Skeletal muscle cell (primary cell): ENCODE data around the gene FRMD3.

ENCODE experiments used
- DNase-seq: peaks from one replicate; pipeline ENCODE4 v3.0.0-alpha.2; 2010; ENCODE audit warnings: low read depth
- H3K4me3 ChIP-seq: 2 replicates; pipeline ENCODE4 v1.5.1; 2011; ENCODE audit warnings: low read depth, mild to moderate bottlenecking, control low read depth, low read length, moderate library complexity

Gene FRMD3

GRCh38 chr9:83447351-83447750 is 90.8 kb downstream of the FRMD3 start:
- H3K4me3 ChIP-seq, result no peak overlapping the region
- DNase-seq, result no peak

GRCh38 chr9:83445703-83446265 is 92.4 kb downstream of the FRMD3 start:
- no peak for DNase-seq
- no peak overlapping the region for H3K4me3 ChIP-seq

- no peak overlapping the region for H3K4me3 ChIP-seq
- no peak for DNase-seq
Observed at GRCh38 chr9:83444110-83444509, 94.1 kb downstream of the FRMD3 start.

- no peak for DNase-seq
- H3K4me3 ChIP-seq, result no peak overlapping the region
Observed at GRCh38 chr9:83441390-83441789, 96.8 kb downstream of the FRMD3 start.

GRCh38 chr9:83440641-83441040 is 97.6 kb downstream of the FRMD3 start:
- no peak for DNase-seq
- H3K4me3 ChIP-seq, result no peak overlapping the region

GRCh38 chr9:83435301-83435700 is 102.9 kb downstream of the FRMD3 start:
- no peak for DNase-seq
- no peak overlapping the region for H3K4me3 ChIP-seq

- no peak overlapping the region for H3K4me3 ChIP-seq
- no peak for DNase-seq
Observed at GRCh38 chr9:83434254-83434653, 103.9 kb downstream of the FRMD3 start.

- H3K4me3 ChIP-seq, result no peak overlapping the region
- no peak for DNase-seq
Observed at GRCh38 chr9:83433846-83434245, 104.4 kb downstream of the FRMD3 start.

- DNase-seq, result no peak
- no peak overlapping the region for H3K4me3 ChIP-seq
Observed at GRCh38 chr9:83432877-83433550, 105.2 kb downstream of the FRMD3 start.

GRCh38 chr9:83432104-83432627 is 106.0 kb downstream of the FRMD3 start:
- peak; percentile 31 for DNase-seq
- H3K4me3 ChIP-seq, result no peak overlapping the region

GRCh38 chr9:83431101-83432060 is 106.8 kb downstream of the FRMD3 start:
- DNase-seq, result no peak
- H3K4me3 ChIP-seq, result no peak overlapping the region

- DNase-seq, result no peak
- no peak overlapping the region for H3K4me3 ChIP-seq
Observed at GRCh38 chr9:83430681-83431080, 107.5 kb downstream of the FRMD3 start.

- H3K4me3 ChIP-seq, result no peak overlapping the region
- DNase-seq, result no peak
Observed at GRCh38 chr9:83429229-83429628, 109.0 kb downstream of the FRMD3 start.

GRCh38 chr9:83425240-83425639 is 113.0 kb downstream of the FRMD3 start:
- no peak for DNase-seq
- H3K4me3 ChIP-seq, result no peak overlapping the region

GRCh38 chr9:83424831-83425230 is 113.4 kb downstream of the FRMD3 start:
- no peak for DNase-seq
- H3K4me3 ChIP-seq, result no peak overlapping the region

- no peak overlapping the region for H3K4me3 ChIP-seq
- DNase-seq, result no peak
Observed at GRCh38 chr9:83423815-83424707, 114.1 kb downstream of the FRMD3 start.

GRCh38 chr9:83422527-83422926 is 115.7 kb downstream of the FRMD3 start:
- peak; percentile 54 for DNase-seq
- H3K4me3 ChIP-seq, result no peak overlapping the region

- DNase-seq, result no peak
- no peak overlapping the region for H3K4me3 ChIP-seq
Observed at GRCh38 chr9:83420486-83420885, 117.7 kb downstream of the FRMD3 start.

- no peak overlapping the region for H3K4me3 ChIP-seq
- DNase-seq, result no peak
Observed at GRCh38 chr9:83419961-83420360, 118.2 kb downstream of the FRMD3 start.
